GM18502 (cell line): ENCODE measurements around the gene TTC21B.
"Not testable (repeated sequence)": the region's sequence is repeated elsewhere in the genome, so short reads cannot be mapped to it uniquely, and the experiment has no call there.

ENCODE experiments used
- ATAC-seq: cut with Tn5 transposase; IDR thresholded peaks from one replicate; pipeline ENCODE4 v1.9.1; 2021; ENCODE audit warnings: mild to moderate bottlenecking; ENCODE audit not compliant: unreplicated experiment, poor library complexity

The TTC21B gene

GRCh38 chr2:165889798-165890197 is 63.8 kb downstream of the TTC21B start:
- ATAC-seq, result no peak

GRCh38 chr2:165889158-165889557 is 64.4 kb downstream of the TTC21B start:
- no peak for ATAC-seq

GRCh38 chr2:165888171-165888570 is 65.4 kb downstream of the TTC21B start:
- no peak for ATAC-seq

- no peak for ATAC-seq
Observed at GRCh38 chr2:165886487-165887146, 67.0 kb downstream of the TTC21B start.

- ATAC-seq, result peak; percentile 61
Observed at GRCh38 chr2:165877565-165878550, 75.7 kb downstream of the TTC21B start.

GRCh38 chr2:165876712-165877111 is 76.9 kb downstream of the TTC21B start:
- no peak for ATAC-seq

GRCh38 chr2:165876269-165876668 is 77.3 kb downstream of the TTC21B start:
- ATAC-seq, result no peak

- peak; percentile 94 for ATAC-seq
Observed at GRCh38 chr2:165874445-165875039, 79.0 kb downstream of the TTC21B start.

GRCh38 chr2:165872101-165872791 is 81.3 kb downstream of the TTC21B start:
- no peak for ATAC-seq

GRCh38 chr2:165871025-165871424 is 82.6 kb downstream of the TTC21B start:
- no peak for ATAC-seq

- no peak for ATAC-seq
Observed at GRCh38 chr2:165870346-165870745, 83.2 kb downstream of the TTC21B start.

- no peak for ATAC-seq
Observed at GRCh38 chr2:165868211-165868610, 85.4 kb downstream of the TTC21B start.

GRCh38 chr2:165864296-165864695 is 89.3 kb downstream of the TTC21B start:
- no peak for ATAC-seq

- peak; percentile 77 for ATAC-seq
Observed at GRCh38 chr2:165863810-165864261, 89.7 kb downstream of the TTC21B start.

- ATAC-seq, result not testable (repeated sequence)
Observed at GRCh38 chr2:165861083-165861482, 92.5 kb downstream of the TTC21B start.

- not testable (repeated sequence) for ATAC-seq
Observed at GRCh38 chr2:165859723-165860122, 93.9 kb downstream of the TTC21B start.

GRCh38 chr2:165857876-165858275 is 95.7 kb downstream of the TTC21B start:
- ATAC-seq, result no peak

GRCh38 chr2:165852394-165852793 is 101.2 kb downstream of the TTC21B start:
- no peak for ATAC-seq

GRCh38 chr2:165847001-165847400 is 106.6 kb downstream of the TTC21B start:
- no peak for ATAC-seq

- no peak for ATAC-seq
Observed at GRCh38 chr2:165846056-165846455, 107.5 kb downstream of the TTC21B start.
